ENCODE measurements around the gene SLC7A6OS. TPM values are rescaled to one million over a fixed set of nuclear protein-coding genes. Genes with fewer than 3 reads are reported as not detected.
A peak's percentile ranks its signal among the peaks of the same experiment; 100 is the strongest.

The SLC7A6OS gene
- total RNA-seq, 1 experiment from 2014 or later: 15.8 TPM

DNA sequence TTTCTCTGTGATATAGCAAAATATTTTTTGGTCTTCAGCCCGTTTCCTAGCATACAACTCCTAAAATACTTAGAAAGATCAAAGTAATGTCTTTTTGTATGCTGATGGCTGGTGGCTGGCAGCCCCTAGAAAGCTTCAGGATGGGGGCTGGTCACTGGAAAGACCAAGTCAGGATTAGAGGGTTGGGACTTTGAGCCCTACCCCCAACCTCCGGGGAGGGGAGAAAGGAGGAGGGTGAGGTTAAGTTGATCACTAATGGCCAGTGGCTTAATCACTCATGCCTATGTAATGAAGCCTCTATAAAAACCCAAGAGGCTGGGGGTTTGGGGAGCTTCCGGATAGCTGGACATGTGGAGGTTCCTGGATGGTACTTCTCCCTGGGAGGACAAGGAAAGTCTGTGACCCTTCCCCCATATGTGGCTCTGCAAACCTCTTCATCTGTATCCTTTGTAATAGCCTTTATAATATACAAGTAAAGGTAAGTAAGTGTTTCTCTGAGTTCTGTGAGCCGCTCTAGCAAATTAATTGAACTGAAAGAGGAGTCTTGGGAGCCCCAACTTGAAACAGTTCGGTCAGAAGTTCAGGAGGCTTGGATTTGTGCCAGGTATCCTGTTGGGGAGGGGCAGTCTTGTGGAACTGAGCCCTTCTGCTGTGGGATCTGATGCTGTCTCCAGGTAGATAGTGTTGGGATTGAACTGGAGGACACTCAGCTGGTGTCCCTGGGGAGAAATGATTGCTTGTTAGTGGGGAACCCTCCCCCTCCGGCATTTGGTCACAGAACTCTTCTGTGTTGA, 42.9 kb downstream of the SLC7A6OS start:
- H3K4me3 ChIP-seq (ENCODE audit: insufficient read depth, low read depth, low read length): no peak overlapping the region
- peaks cover 4% of the 10 kb centered on the region; the same call in 1 of the 2 replicates for H3K27me3 ChIP-seq (ENCODE audit: control insufficient read depth, insufficient read depth, low read length)
- no peaks in the 10 kb centered on the region; the same call in 1 of the 2 replicates for H3K36me3 ChIP-seq (replicated peaks; ENCODE audit: control insufficient read depth, insufficient read depth, low read length)
- no peak for DNase-seq

GRCh38 chr16:68265078-68265920, 45.4 kb downstream of the SLC7A6OS start:
- Histone ChIP-seq H3K4me3 (ENCODE audit: insufficient read depth, low read depth, low read length) (peak overlapping the region; percentile 96), H3K27me3 (ENCODE audit: control insufficient read depth, insufficient read depth, low read length) (peaks cover 4% of the 10 kb centered on the region; the same call in 1 of the 2 replicates), H3K36me3 (replicated peaks; ENCODE audit: control insufficient read depth, insufficient read depth, low read length) (no peaks in the 10 kb centered on the region)
- DNase-seq: peak; percentile 75

GRCh38 chr16:68264128-68265077, 46.3 kb downstream of the SLC7A6OS start, which contains the start of gene SLC7A6:
Gene SLC7A6 (plus strand): TSS chr16:68264526. CDS start chr16:68274727, 10,201 bp downstream.
- no peaks in the 10 kb centered on the region; the same call in 1 of the 2 replicates for H3K36me3 ChIP-seq (replicated peaks; ENCODE audit: control insufficient read depth, insufficient read depth, low read length)
- H3K27me3 ChIP-seq (ENCODE audit: control insufficient read depth, insufficient read depth, low read length): peaks cover 4% of the 10 kb centered on the region; the same call in 1 of the 2 replicates
- H3K4me3 ChIP-seq (ENCODE audit: insufficient read depth, low read depth, low read length): peak within 1 kb of the TSS; percentile 96
- DNase-seq: peak; percentile 96

DNA sequence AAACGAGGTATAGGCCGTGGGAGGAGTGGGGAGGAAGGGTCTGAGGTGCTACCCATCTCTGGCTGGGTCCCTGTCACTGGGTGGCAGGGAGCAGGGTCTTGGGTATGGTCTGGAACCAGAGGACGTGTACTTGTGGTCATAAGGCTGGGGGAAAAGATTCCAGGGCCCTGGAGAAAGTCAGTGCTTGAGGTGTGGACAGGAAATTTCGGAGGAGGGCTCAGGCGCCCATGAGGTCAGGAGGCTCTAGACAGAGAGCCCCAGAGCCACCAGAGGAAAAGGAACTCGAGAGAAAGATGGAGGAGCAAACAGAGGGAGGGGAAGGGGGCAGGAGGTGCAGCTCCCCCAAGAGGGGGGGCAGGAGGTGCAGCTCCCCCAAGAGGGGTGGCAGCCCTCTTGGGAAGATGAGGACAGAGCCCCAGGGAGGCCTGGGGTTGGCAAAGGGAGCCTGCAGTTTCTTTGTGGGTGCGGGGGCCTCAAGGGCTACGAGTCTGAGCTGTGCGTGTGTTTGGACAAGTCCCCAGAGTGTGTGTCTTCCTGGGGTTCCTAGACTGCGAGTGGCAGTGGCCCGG, 47.1 kb downstream of the SLC7A6OS start:
- Histone ChIP-seq H3K4me3 (ENCODE audit: insufficient read depth, low read depth, low read length) (peak overlapping the region; percentile 96), H3K36me3 (replicated peaks; ENCODE audit: control insufficient read depth, insufficient read depth, low read length) (no peaks in the 10 kb centered on the region; the same call in 1 of the 2 replicates), H3K27me3 (ENCODE audit: control insufficient read depth, insufficient read depth, low read length) (peaks cover 4% of the 10 kb centered on the region; the same call in 1 of the 2 replicates)
- DNase-seq: no peak

DNA sequence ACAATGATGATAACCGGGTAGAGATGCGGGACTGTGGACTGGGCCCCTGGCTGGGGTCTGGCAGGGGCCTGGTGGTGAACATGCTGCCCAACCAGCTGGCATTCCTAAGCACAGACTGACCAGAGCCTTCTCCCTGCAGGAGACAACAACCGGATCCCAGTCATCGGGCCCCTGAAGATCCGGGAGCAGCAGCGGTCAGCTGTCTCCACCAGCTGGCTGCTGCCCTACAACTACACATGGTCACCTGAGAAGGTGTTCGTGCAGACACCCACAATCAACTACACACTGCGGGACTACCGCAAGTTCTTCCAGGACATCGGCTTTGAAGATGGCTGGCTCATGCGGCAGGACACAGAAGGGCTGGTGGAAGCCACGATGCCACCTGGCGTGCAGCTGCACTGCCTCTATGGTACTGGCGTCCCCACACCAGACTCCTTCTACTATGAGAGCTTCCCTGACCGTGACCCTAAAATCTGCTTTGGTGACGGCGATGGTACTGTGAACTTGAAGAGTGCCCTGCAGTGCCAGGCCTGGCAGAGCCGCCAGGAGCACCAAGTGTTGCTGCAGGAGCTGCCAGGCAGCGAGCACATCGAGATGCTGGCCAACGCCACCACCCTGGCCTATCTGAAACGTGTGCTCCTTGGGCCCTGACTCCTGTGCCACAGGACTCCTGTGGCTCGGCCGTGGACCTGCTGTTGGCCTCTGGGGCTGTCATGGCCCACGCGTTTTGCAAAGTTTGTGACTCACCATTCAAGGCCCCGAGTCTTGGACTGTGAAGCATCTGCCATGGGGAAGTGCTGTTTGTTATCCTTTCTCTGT, 51.5 kb downstream of the SLC7A6OS start:
- no peak overlapping the region for H3K4me3 ChIP-seq (ENCODE audit: insufficient read depth, low read depth, low read length)
- H3K36me3 ChIP-seq (replicated peaks; ENCODE audit: control insufficient read depth, insufficient read depth, low read length): no peaks in the 10 kb centered on the region; the same call in 1 of the 2 replicates
- no peak for DNase-seq
- H3K27me3 ChIP-seq (ENCODE audit: control insufficient read depth, insufficient read depth, low read length): no peaks in the 10 kb centered on the region

DNA sequence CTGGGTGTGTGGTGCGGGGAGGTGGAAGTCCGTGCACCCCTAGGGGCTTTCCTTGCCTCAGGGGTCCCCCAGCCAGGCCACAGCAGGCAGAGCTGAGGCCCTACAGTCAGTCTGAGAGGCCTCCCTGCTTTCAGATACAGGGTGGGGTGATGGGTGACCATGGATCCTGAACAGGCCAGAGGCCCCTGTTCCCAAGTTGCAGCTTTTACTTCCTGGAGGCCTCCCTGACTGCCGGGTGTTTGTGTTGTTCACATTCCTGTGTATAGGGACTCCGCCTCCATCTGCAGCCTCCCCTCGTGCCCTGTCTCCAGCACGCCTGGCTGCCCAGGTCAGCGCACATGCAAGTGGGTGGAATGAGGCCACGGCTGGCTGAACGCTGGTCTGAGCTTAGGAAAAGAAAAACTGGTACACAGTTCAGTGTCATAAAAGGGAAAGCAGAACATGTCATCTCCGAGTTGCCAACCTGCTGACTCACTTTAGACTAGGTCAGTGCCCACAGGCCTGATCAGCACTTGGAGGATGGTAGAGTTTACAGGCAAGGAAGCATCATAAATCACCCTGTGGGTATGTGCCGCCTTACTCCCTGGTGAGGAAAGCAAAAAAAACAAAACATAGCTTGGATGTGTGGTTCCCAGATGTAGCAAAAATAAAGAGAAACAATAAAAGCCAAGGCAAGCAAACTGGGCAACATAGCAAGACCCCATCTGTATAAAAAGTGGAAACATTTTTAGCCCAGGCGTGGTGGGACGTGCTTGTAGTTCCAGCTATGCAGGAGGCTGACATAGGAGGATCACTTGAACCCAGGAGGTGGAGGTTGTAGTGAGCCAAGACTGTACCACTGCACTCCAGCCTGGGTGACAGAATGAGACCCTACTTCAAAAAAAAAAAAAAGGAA, 52.6 kb downstream of the SLC7A6OS start:
- DNase-seq: peak; percentile 40
- Histone ChIP-seq H3K36me3 (replicated peaks; ENCODE audit: control insufficient read depth, insufficient read depth, low read length) (no peaks in the 10 kb centered on the region; the same call in 1 of the 2 replicates), H3K4me3 (ENCODE audit: insufficient read depth, low read depth, low read length) (no peak overlapping the region), H3K27me3 (ENCODE audit: control insufficient read depth, insufficient read depth, low read length) (no peaks in the 10 kb centered on the region)

GRCh38 chr16:68257251-68257905, 53.4 kb downstream of the SLC7A6OS start:
- no peak overlapping the region for H3K4me3 ChIP-seq (ENCODE audit: insufficient read depth, low read depth, low read length)
- no peaks in the 10 kb centered on the region; the same call in 1 of the 2 replicates for H3K36me3 ChIP-seq (replicated peaks; ENCODE audit: control insufficient read depth, insufficient read depth, low read length)
- no peaks in the 10 kb centered on the region for H3K27me3 ChIP-seq (ENCODE audit: control insufficient read depth, insufficient read depth, low read length)
- peak; percentile 64 for DNase-seq

DNA sequence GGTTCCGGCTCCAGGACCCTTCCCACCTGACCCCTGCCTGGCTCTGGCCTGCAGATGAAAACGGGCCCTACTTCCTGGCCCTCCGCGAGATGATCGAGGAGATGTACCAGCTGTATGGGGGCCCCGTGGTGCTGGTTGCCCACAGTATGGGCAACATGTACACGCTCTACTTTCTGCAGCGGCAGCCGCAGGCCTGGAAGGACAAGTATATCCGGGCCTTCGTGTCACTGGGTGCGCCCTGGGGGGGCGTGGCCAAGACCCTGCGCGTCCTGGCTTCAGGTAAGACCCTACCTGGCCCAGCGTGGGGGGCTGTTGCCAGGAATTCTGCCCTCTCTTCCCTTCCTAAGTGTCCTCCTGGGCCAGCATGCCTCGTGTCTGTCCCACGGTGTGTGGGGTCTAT, 55.0 kb downstream of the SLC7A6OS start:
- no peak overlapping the region for H3K4me3 ChIP-seq (ENCODE audit: insufficient read depth, low read depth, low read length)
- no peaks in the 10 kb centered on the region; the same call in none of the 2 replicates for H3K36me3 ChIP-seq (replicated peaks; ENCODE audit: control insufficient read depth, insufficient read depth, low read length)
- DNase-seq: peak; percentile 38
- no peaks in the 10 kb centered on the region for H3K27me3 ChIP-seq (ENCODE audit: control insufficient read depth, insufficient read depth, low read length)

GRCh38 chr16:68253721-68254120, 57.0 kb downstream of the SLC7A6OS start:
- H3K27me3 ChIP-seq (ENCODE audit: control insufficient read depth, insufficient read depth, low read length): no peaks in the 10 kb centered on the region
- no peaks in the 10 kb centered on the region; the same call in 1 of the 2 replicates for H3K36me3 ChIP-seq (replicated peaks; ENCODE audit: control insufficient read depth, insufficient read depth, low read length)
- no peak overlapping the region for H3K4me3 ChIP-seq (ENCODE audit: insufficient read depth, low read depth, low read length)
- DNase-seq: no peak

DNA sequence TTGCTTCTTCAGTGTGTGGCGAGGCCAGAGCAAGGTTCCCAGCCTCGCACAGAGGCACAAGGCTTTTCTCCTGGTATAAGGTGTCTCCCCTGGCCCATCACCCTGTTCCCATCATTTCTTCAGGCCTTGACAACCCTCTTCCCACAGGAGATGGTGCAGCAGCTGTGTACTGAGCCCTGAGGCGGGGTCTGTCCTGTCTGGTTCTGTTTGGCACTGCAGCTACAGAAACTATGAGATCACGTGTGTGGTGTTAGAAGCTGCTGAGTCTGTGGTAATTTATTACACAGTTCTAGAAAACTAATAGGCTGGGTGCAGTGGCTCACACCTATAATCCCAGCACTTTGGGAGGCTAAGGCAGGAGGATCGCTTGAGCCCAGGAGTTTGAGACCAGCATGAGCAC, 58.4 kb downstream of the SLC7A6OS start:
- Histone ChIP-seq H3K27me3 (ENCODE audit: control insufficient read depth, insufficient read depth, low read length) (no peaks in the 10 kb centered on the region), H3K4me3 (ENCODE audit: insufficient read depth, low read depth, low read length) (no peak overlapping the region), H3K36me3 (replicated peaks; ENCODE audit: control insufficient read depth, insufficient read depth, low read length) (no peaks in the 10 kb centered on the region; the same call in 1 of the 2 replicates)
- no peak for DNase-seq

- H3K4me3 ChIP-seq (ENCODE audit: insufficient read depth, low read depth, low read length): no peak overlapping the region
- H3K27me3 ChIP-seq (ENCODE audit: control insufficient read depth, insufficient read depth, low read length): no peaks in the 10 kb centered on the region
- DNase-seq: no peak
- no peaks in the 10 kb centered on the region; the same call in 1 of the 2 replicates for H3K36me3 ChIP-seq (replicated peaks; ENCODE audit: control insufficient read depth, insufficient read depth, low read length)
These were observed 58.9 kb downstream of the SLC7A6OS start for GRCh38 chr16:68251832-68252231.

GRCh38 chr16:68250951-68251350, 59.8 kb downstream of the SLC7A6OS start:
- DNase-seq: no peak
- H3K4me3 ChIP-seq (ENCODE audit: insufficient read depth, low read depth, low read length): no peak overlapping the region
- H3K36me3 ChIP-seq (replicated peaks; ENCODE audit: control insufficient read depth, insufficient read depth, low read length): no peaks in the 10 kb centered on the region; the same call in 1 of the 2 replicates
- peaks cover 2% of the 10 kb centered on the region; the same call in 1 of the 2 replicates for H3K27me3 ChIP-seq (ENCODE audit: control insufficient read depth, insufficient read depth, low read length)
